Measurements from ENCODE around the gene MAN2A1.

MAN2A1 gene

DNA sequence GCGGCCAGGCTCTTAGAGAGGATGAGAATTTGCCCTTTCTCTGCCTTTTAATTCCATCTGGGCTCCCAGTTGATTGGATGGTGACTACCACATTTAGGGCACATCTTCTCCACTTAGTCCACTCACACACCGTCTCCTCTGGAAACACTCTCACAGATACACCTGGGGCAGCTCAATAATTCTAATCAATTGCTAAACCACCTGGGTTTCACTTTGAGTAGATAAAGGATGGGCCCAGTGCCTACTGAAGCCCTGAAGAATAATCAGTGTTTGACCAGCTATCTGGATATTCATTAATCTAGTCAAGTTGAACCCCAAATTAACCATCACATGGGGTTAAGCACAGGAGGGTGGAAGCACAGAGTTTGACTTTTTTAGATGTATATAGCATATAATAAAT lies 19.1 kb downstream of the MAN2A1 start:
- no peak for DNase-seq

- DNase-seq, result no peak
Observed at GRCh38 chr5:109709225-109709624, 19.5 kb downstream of the MAN2A1 start.

DNA sequence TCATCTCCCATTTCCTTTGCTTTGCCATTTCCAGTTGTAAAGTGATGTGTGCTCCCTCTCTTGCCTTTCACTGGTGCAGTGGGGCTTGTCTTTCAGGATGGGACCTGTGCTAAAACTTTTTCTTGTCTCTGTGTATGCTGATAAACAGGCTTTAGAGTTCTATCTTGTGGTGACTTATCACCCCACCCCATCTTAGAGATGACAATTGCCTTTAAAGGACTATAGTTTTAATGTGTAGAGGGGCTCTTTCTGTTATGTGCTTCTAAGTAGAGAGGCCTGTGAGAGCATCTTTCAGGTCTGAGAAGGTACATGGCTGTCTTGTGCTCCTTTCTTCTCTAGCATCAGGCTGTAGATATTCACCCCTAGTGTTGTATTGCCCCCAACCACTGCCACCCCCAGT lies 21.9 kb downstream of the MAN2A1 start:
- DNase-seq, result no peak

DNA sequence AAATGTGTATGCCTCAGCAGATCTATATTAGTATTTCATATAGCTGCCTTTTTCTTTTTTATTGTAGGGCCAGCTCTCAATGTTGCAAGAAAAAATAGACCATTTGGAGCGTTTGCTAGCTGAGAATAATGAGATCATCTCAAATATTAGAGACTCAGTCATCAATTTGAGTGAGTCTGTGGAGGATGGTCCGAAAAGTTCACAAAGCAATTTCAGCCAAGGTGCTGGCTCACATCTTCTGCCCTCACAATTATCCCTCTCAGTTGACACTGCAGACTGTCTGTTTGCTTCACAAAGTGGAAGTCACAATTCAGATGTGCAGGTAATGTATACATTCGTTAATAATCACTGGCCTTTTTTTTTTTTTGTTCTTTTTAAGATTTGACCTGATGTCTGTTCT lies 23.7 kb downstream of the MAN2A1 start:
- DNase-seq, result no peak

DNA sequence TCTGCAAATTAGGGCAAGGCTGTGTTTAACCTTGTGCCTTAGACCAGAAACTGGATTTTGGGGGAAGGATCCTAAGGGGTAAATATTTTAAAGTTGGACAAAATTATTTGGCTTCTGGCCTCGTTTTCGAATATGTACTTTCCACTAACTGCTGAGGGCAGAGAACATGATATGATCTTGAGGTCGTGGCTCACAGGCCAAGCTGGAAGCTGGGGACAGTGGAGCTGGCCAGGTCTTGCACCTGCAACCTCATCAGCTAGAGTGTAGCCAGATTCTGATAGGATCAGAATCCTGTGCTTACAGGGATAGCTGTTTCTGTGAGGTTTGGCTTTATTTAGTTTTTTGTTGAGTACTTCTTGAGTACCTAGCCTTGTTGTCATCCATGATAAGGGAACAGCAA lies 24.9 kb downstream of the MAN2A1 start:
- no peak for DNase-seq

- DNase-seq, result no peak
Observed at GRCh38 chr5:109718216-109718615, 28.5 kb downstream of the MAN2A1 start.

DNA sequence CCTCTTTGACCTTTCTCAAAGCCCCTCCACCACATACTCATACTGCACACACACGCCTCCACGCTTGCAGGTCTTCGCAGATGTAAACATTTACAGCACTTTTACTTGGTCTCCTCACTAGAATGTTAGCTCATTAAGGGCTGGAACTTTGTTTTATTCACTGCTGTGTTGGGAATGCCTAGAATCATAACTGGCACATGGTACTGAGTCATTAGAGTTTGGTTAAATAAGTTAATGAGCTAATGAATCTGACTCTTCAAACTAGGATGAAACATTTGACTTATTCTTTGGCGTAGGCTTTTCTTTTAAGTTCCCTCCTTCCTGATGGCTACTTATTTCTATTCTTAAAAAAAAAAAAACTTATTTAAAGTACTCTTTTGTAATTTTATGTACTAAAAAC lies 28.9 kb downstream of the MAN2A1 start:
- DNase-seq, result no peak

DNA sequence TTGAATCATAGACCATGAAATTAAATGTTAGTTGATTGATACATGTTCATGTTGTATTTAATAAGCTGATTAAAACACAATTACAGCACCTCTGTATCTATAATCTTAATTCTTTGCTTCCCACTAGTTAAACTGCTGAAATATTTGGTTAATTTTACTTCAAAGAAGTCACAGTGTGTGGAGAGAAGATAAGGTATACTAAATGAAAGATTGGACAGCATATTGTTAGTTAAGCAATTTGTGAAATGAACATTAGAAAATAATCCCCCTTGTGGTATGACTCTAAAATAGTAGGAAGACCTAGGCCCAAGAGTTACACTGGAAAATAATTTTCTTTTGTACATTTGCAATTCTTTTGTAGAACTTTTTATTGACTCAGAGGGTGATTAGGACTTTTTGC lies 30.3 kb downstream of the MAN2A1 start:
- no peak for DNase-seq

- DNase-seq, result no peak
Observed at GRCh38 chr5:109721741-109722140, 32.0 kb downstream of the MAN2A1 start.

GRCh38 chr5:109723606-109724005 lies 33.9 kb downstream of the MAN2A1 start:
- DNase-seq, result no peak

- DNase-seq, result no peak
Observed at GRCh38 chr5:109725135-109725534, 35.4 kb downstream of the MAN2A1 start.

- no peak for DNase-seq
Observed at GRCh38 chr5:109739741-109740728, 50.3 kb downstream of the MAN2A1 start.

GRCh38 chr5:109740966-109741365 lies 51.2 kb downstream of the MAN2A1 start:
- DNase-seq, result no peak

- no peak for DNase-seq
Observed at GRCh38 chr5:109741390-109741789, 51.7 kb downstream of the MAN2A1 start.

DNA sequence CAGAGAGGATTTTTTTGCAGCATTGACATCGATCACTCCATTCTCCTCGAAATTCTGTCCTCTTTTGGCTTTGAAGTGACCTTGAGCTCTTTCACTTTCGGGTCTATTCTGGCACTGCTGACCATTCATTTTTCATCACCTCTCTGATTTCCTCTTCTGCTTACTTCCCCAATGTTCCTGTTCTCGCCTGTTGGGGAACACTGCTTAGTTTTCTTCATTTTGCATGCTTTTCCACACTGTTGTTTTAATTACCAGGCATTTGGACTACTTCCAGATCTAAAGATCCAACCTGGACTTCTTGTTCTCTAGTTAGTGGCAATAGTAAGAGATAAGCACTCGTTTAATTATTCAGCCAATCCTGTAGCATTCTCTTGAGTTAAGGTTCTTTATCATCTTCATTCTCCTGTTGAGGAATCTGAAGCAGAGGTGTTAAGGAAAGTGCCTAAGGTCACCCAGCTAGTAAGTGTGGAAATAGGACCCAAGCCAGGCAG lies 53.4 kb downstream of the MAN2A1 start:
- peak; percentile 57 to 62 for DNase-seq

DNA sequence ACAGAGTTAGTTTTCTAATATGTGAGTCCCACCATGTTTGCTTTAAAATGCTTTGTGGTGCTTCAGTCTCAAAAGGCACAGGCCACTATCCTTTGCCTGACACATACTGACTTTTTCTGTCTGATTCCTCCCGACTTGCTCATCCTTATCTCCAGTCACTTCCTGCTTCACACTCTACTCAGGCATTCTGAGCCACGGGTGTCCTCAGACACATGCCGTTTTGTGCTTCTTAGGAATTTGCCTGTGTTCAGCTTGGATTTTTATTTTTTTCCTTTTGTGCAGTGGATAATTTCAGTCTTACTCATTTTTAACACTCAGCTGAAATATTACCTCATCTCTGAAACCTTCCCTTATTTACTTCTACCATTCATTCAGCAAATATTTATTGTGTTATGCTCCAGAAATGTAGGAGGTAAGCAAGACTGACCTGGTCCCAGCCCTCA lies 54.1 kb downstream of the MAN2A1 start:
- no peak for DNase-seq

DNA sequence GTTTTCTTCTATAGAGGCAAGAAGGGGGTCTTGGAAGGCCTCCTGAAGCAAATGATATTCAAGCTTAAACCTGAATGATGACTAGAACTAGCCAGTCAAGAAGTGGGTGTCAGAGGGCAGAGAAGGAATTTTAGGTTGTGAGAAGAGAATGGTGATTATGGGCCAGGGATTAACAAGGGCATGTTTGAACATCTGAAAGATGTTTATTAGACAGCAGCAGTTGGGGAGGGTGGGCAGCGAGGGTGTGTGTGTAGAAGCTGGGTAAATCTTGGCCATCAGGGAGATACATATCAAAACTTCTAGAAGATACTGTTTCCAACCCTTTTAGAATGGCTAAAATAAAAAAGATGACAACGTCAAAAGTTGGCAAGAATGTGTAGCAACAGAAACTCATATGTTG lies 54.5 kb downstream of the MAN2A1 start:
- no peak for DNase-seq

GRCh38 chr5:109748546-109748945 lies 58.8 kb downstream of the MAN2A1 start:
- no peak for DNase-seq

DNA sequence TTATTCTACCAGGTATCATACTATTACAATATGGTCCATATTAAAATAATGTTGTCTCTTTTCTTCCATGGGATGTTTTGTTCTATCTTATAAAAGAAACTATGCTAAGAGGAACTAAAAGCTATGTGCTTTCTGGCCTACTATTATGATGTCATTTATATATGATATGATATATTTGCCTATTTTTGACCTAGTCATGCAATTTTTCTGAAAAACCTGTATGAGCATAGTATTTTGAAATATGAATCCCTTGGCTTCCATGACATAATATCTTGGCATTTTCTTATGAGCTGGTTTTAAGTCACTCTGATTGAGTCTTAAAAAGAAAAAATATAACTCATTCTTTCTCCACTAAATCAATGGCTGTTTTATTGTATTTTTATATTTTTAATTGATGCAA lies 60.7 kb downstream of the MAN2A1 start:
- peak in 1 of 2 donors; percentile 21 for DNase-seq

GRCh38 chr5:109753279-109753678 lies 63.6 kb downstream of the MAN2A1 start:
- DNase-seq, result no peak

- no peak for DNase-seq
Observed at GRCh38 chr5:109754319-109754718, 64.6 kb downstream of the MAN2A1 start.

DNA sequence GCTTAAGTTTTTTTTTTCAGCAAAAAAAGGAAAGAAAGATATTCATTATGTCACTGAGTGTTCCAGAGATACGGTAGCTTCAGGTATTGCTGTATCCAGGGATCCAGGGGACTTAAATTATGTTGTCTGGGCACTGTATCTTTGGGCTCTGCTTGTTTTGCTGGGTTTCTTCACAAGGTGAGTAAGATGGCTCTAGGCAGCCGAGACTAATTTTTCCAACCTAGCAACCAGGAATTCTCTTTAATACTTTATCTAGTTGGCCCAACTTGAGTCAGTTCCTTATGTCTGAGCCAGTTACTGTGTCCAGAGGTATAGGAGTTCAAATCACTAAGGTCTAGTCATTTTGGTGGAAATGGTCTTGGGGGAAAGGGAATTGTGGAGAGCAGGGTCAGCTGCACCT lies 66.0 kb downstream of the MAN2A1 start:
- DNase-seq, result no peak

- no peak for DNase-seq
Observed at GRCh38 chr5:109756543-109757185, 66.9 kb downstream of the MAN2A1 start.

DNA sequence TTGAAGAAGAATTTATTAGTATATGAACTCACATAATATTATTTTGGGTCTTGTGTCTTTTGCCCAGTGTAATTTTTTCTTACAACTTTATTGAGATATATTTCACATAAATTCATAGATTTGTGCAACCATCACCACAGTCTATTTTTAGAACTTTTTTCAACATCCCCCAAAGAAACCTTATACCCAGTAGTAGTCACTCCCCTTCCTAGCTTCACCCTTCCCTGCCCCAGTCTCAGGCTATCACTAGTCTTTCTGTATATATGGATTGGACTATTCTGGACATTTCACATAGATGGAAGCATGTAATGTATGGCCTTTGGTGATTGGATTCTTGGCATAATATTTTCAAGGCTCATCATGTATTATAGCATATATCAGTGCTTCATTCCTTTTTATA lies 67.8 kb downstream of the MAN2A1 start:
- DNase-seq, result no peak
